Tibial nerve (tissue), 4 donors: ENCODE results near the gene ACOXL. TPM values are rescaled to one million over a fixed set of nuclear protein-coding genes. Genes with fewer than 3 reads are reported as not detected.

ENCODE experiments used
- DNase-seq, 2 donors: peaks; one replicate each; pipeline ENCODE4 v3.0.0-alpha.2; 2019; ENCODE audit warnings: low spot score in 2 of 2
- H3K27ac ChIP-seq, 4 donors: fragments of 200-600 bp; sonication (generic) in 3 of 4; one replicate each; pipeline ENCODE4 v1.5.1; 2017 to 2019; ENCODE audit warnings: mild to moderate bottlenecking in 1 of 4
- H3K27me3 ChIP-seq, 2 donors: fragments of 200-600 bp; sonication (generic) in 1 of 2; one replicate each; pipeline versions ENCODE4 v1.5.1 to v1.6.0; 2017 to 2019
- H3K36me3 ChIP-seq, 3 donors: fragments of 200-600 bp; sonication (generic); one replicate each; pipeline ENCODE4 v1.5.1; 2018 to 2019
- H3K4me1 ChIP-seq, 4 donors: fragments of 200-600 bp; sonication (generic) in 3 of 4; one replicate each; pipeline ENCODE4 v1.5.1; 2017 to 2019
- H3K4me3 ChIP-seq, 4 donors: fragments of 200-600 bp; sonication (generic) in 3 of 4; one replicate each; pipeline ENCODE4 v1.5.1; 2017 to 2019; ENCODE audit warnings: mild to moderate bottlenecking in 1 of 4, moderate library complexity in 1 of 4
- H3K9me3 ChIP-seq, 4 donors: fragments of 200-600 bp; sonication (generic) in 3 of 4; one replicate each; pipeline ENCODE4 v1.5.1; 2017 to 2019
- EP300 ChIP-seq, 2 donors: sonication (generic); formaldehyde crosslinking; IDR thresholded peaks; one replicate each; pipeline ENCODE4 v1.6.1; 2017; ENCODE audit warnings: antibody characterized with exemption in 2 of 2, mild to moderate bottlenecking in 1 of 2
- POLR2A ChIP-seq, 2 donors: fragments of 450-650 bp; IDR thresholded peaks; one replicate each; pipeline ENCODE4 v1.6.1; 2017; ENCODE audit warnings: antibody characterized with exemption in 2 of 2, mild to moderate bottlenecking in 2 of 2, moderate library complexity in 2 of 2
- WGBS, 2 donors: methylation state at CpG; one replicate each; pipeline ENCODE4 v1.1.5; 2018; 5-methylcytosine and 5-hydroxymethylcytosine counted together
- total RNA-seq, 4 donors: library from RNA; depleted of rRNA; stranded (reverse); fragments of >200 nt; gene quantifications; one replicate each; pipeline ENCODE4 v1.1.0, GENCODE V29; 2016
- TF ChIP-seq, protein P1 (sequence below), 5 experiments: fragments of 200-600 bp in 3 of 5; fragments of 450-650 bp in 2 of 5; sonication (generic) in 3 of 5; IDR thresholded peaks; one replicate each; pipeline ENCODE4 v1.5.1; 2016 to 2019; ENCODE audit warnings: antibody characterized with exemption in 5 of 5, mild to moderate bottlenecking in 3 of 5, moderate library complexity in 2 of 5

The ACOXL gene
- total RNA-seq, 4 donors from 2014 or later, result 0.30 TPM; not detected in 3

GRCh38 chr2:110770959-110771431 lies 38.6 kb downstream of the ACOXL start:
- H3K27ac ChIP-seq, result peak overlapping the region in 1 of 4 donors; percentile 44
- WGBS, 2 donors, result 21 to 58% methylated on average over 7 of the region's 7 CpGs

GRCh38 chr2:110771547-110772382 lies 39.4 kb downstream of the ACOXL start:
- TF ChIP-seq, protein P1, sequence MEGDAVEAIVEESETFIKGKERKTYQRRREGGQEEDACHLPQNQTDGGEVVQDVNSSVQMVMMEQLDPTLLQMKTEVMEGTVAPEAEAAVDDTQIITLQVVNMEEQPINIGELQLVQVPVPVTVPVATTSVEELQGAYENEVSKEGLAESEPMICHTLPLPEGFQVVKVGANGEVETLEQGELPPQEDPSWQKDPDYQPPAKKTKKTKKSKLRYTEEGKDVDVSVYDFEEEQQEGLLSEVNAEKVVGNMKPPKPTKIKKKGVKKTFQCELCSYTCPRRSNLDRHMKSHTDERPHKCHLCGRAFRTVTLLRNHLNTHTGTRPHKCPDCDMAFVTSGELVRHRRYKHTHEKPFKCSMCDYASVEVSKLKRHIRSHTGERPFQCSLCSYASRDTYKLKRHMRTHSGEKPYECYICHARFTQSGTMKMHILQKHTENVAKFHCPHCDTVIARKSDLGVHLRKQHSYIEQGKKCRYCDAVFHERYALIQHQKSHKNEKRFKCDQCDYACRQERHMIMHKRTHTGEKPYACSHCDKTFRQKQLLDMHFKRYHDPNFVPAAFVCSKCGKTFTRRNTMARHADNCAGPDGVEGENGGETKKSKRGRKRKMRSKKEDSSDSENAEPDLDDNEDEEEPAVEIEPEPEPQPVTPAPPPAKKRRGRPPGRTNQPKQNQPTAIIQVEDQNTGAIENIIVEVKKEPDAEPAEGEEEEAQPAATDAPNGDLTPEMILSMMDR (IDR thresholded peaks at IDR 0.05), result no peak
- no peak for TF ChIP-seq EP300 (IDR thresholded peaks at IDR 0.05)
- no peak for TF ChIP-seq POLR2A (IDR thresholded peaks at IDR 0.05)
- H3K27me3 ChIP-seq, result no peaks in the 10 kb centered on the region
- peak overlapping the region in 1 of 4 donors; percentile 16 for H3K27ac ChIP-seq
- no peak for DNase-seq
- no peak overlapping the region for H3K4me3 ChIP-seq
- H3K9me3 ChIP-seq, result peaks cover 0 to 3% (median 0%) of the 10 kb centered on the region in 4 donors
- 64 to 68% methylated on average over 5 of the region's 5 CpGs for WGBS, 2 donors
- no peaks in the 10 kb centered on the region for H3K36me3 ChIP-seq
- peaks cover 0 to 17% (median 0%) of the 10 kb centered on the region in 4 donors for H3K4me1 ChIP-seq

More at GRCh38 chr2:110770959-110771431, 38.6 kb downstream of the ACOXL start:
- Histone ChIP-seq H3K4me1 (peaks cover 0 to 17% (median 0%) of the 10 kb centered on the region in 4 donors), H3K27me3 (no peaks in the 10 kb centered on the region), H3K9me3 (peaks cover 0 to 11% (median 0%) of the 10 kb centered on the region in 4 donors), H3K4me3 (peak overlapping the region in 1 of 4 donors; percentile 28), H3K36me3 (no peaks in the 10 kb centered on the region)
- DNase-seq, result peak in 1 of 2 donors; percentile 57
- TF ChIP-seq EP300 (IDR thresholded peaks at IDR 0.05) (peak in 1 of 2 donors; percentile 42), POLR2A (IDR thresholded peaks at IDR 0.05) (no peak)
- TF ChIP-seq, protein P1 (IDR thresholded peaks at IDR 0.05), result no peak

DNA sequence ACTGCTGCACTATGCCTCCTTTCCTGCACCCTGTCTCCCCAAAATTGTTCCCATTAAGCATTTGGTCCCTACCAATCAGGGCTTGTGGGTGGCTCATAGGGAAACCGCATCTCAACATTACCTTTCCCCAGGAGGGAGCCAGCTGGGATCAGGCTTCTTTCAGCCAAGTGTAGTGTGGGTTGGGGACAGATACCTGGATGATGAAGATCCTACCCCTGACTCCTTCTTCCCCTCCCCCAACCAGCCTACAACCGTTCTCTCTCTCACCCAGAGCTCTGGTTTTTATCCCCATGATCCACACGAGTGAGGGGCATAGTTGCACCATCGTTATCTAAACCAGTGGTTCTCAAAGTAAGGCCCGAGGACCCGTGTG lies 40.0 kb downstream of the ACOXL start:
- H3K9me3 ChIP-seq, result no peaks in the 10 kb centered on the region
- peaks cover 0 to 17% (median 0%) of the 10 kb centered on the region in 4 donors for H3K4me1 ChIP-seq
- no peaks in the 10 kb centered on the region for H3K27me3 ChIP-seq
- no peak for TF ChIP-seq POLR2A (IDR thresholded peaks at IDR 0.05)
- no peak for TF ChIP-seq EP300 (IDR thresholded peaks at IDR 0.05)
- TF ChIP-seq, protein P1 (IDR thresholded peaks at IDR 0.05), result no peak
- 60 to 68% methylated on average over 6 of the region's 6 CpGs for WGBS, 2 donors
- H3K36me3 ChIP-seq, result no peaks in the 10 kb centered on the region
- no peak overlapping the region for H3K27ac ChIP-seq
- no peak overlapping the region for H3K4me3 ChIP-seq
- no peak for DNase-seq

DNA sequence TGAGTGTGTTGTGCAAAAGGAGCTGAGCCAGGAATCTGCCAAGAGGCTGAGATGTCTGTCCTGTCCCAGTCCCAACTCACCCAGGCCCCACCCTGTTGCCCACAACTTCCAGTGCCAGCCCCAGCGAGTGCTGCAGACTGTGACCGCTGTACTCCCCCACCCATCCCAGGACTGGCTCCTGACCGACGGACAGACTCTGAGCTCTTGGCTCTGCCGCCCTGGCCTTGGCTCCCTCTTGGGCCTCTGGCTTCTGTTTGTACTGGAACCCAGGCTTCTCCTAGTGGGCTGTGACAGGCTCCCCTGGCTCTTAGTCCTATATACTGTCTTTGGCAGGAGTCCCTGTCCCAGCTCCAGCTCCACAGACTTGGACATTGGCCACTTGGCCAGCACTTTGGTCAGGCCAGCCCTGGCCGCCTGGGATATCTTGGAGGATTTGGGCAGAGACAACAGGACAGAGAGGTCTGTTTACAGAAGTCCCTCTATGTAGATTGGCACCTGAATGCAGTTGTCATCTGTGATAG lies 41.1 kb downstream of the ACOXL start:
- 52 to 59% methylated on average over 4 to 6 of the region's 6 CpGs for WGBS, 2 donors
- no peak overlapping the region for H3K27ac ChIP-seq
- DNase-seq, result no peak

More for the DNA sequence above, 41.1 kb downstream of the ACOXL start:
- no peaks in the 10 kb centered on the region for H3K36me3 ChIP-seq
- no peaks in the 10 kb centered on the region for H3K9me3 ChIP-seq
- TF ChIP-seq, protein P1 (IDR thresholded peaks at IDR 0.05), result no peak
- TF ChIP-seq POLR2A (IDR thresholded peaks at IDR 0.05) (no peak), EP300 (IDR thresholded peaks at IDR 0.05) (no peak)
- peaks cover 0 to 17% (median 0%) of the 10 kb centered on the region in 4 donors for H3K4me1 ChIP-seq
- H3K4me3 ChIP-seq, result no peak overlapping the region
- H3K27me3 ChIP-seq, result no peaks in the 10 kb centered on the region
